ENCODE results near the gene ACAD11.

DNA sequence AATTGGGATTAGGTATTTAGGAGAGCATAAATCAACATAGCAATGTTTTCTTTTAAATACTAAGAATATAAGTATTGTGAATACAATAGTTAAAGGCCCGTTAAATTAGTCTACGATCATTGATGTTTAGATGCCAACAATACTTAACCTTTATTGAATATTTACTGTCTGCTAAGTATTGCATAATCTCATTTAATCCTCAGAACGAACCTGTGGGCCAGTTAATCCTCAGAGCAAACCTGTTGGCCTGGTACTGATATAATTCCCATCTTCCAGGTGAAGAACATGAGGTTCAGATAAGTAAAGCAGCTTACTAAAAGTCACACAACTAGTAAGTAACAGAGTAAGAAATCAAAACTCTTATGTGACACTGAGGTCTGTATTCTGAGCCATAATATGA is 119.9 kb downstream of the ACAD11 start:
- TF ChIP-seq CTCF (IDR thresholded peaks at IDR 0.05) (no peak), EZH2 (IDR thresholded peaks at IDR 0.05) (no peak)
